ENCODE results near the gene GALNT4.

The GALNT4 gene

DNA sequence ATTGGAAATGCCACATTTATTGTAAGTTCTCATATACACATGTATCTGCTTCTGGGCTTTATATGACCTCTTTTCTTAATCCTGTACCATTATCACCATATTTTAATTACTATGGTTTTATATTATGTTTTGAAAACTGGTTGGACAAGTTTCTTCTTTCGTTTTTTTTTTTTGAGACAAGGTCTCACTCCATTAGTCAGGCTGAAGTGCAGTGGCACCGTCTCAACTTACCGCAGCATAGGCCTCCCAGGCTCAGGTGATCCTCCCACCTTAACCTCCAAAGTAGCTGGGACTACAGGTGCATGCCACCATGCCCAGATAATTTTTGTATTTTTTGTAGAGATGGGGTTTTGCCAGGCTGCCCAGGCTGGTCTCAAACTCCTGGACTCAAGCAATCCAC, 44.6 kb downstream of the GALNT4 start:
- Histone ChIP-seq H3K36me3 (ENCODE audit: low read length) (no peaks in the 10 kb centered on the region), H3F3A (ENCODE audit: insufficient read depth) (no peaks in the 10 kb centered on the region), H3K4me3 (ENCODE audit: insufficient read depth, low read length, poor library complexity, severe bottlenecking) (no peak overlapping the region), H3K79me2 (ENCODE audit: insufficient read depth, low read length) (no peaks in the 10 kb centered on the region), H3K9ac (ENCODE audit: low read length) (no peak overlapping the region), H4K20me1 (ENCODE audit: low read depth, low read length) (no peaks in the 10 kb centered on the region), H3K9me2 (replicated peaks; ENCODE audit: insufficient read depth, low read length) (no peaks in the 10 kb centered on the region), H3K4me2 (ENCODE audit: low read depth, low read length, poor library complexity, severe bottlenecking) (no peak overlapping the region), H3K27ac (ENCODE audit: low read depth, low read length) (no peak overlapping the region), H3K9me3 (ENCODE audit: insufficient read depth, low read length) (no peaks in the 10 kb centered on the region), H3K27me3 (ENCODE audit: low read length) (no peaks in the 10 kb centered on the region), H2AFZ (ENCODE audit: low read depth, low read length, severe bottlenecking) (no peak overlapping the region)
- TF ChIP-seq EZH2phosphoT487 (conservative IDR thresholded peaks at IDR 0.05; ENCODE audit: low read length), result no peak
- TF ChIP-seq, protein P1, sequence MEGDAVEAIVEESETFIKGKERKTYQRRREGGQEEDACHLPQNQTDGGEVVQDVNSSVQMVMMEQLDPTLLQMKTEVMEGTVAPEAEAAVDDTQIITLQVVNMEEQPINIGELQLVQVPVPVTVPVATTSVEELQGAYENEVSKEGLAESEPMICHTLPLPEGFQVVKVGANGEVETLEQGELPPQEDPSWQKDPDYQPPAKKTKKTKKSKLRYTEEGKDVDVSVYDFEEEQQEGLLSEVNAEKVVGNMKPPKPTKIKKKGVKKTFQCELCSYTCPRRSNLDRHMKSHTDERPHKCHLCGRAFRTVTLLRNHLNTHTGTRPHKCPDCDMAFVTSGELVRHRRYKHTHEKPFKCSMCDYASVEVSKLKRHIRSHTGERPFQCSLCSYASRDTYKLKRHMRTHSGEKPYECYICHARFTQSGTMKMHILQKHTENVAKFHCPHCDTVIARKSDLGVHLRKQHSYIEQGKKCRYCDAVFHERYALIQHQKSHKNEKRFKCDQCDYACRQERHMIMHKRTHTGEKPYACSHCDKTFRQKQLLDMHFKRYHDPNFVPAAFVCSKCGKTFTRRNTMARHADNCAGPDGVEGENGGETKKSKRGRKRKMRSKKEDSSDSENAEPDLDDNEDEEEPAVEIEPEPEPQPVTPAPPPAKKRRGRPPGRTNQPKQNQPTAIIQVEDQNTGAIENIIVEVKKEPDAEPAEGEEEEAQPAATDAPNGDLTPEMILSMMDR (IDR thresholded peaks at IDR 0.05; ENCODE audit: insufficient read depth, low read length, poor library complexity, severe bottlenecking), result no peak

GRCh38 chr12:89477633-89478279, 46.8 kb downstream of the GALNT4 start:
- no peak for TF ChIP-seq EZH2phosphoT487 (conservative IDR thresholded peaks at IDR 0.05; ENCODE audit: low read length)
- TF ChIP-seq, protein P1 (IDR thresholded peaks at IDR 0.05; ENCODE audit: insufficient read depth, low read length, poor library complexity, severe bottlenecking), result no peak

GRCh38 chr12:89476904-89477595, 47.5 kb downstream of the GALNT4 start:
- TF ChIP-seq, protein P1 (IDR thresholded peaks at IDR 0.05; ENCODE audit: insufficient read depth, low read length, poor library complexity, severe bottlenecking), result no peak
- no peak for TF ChIP-seq EZH2phosphoT487 (conservative IDR thresholded peaks at IDR 0.05; ENCODE audit: low read length)
- Histone ChIP-seq H3K36me3 (ENCODE audit: low read length) (no peaks in the 10 kb centered on the region), H2AFZ (ENCODE audit: low read depth, low read length, severe bottlenecking) (no peak overlapping the region), H3K27ac (ENCODE audit: low read depth, low read length) (no peak overlapping the region), H3K79me2 (ENCODE audit: insufficient read depth, low read length) (no peaks in the 10 kb centered on the region), H3K9me3 (ENCODE audit: insufficient read depth, low read length) (no peaks in the 10 kb centered on the region), H3K4me2 (ENCODE audit: low read depth, low read length, poor library complexity, severe bottlenecking) (no peak overlapping the region), H3K9me2 (replicated peaks; ENCODE audit: insufficient read depth, low read length) (no peaks in the 10 kb centered on the region), H3K9ac (ENCODE audit: low read length) (no peak overlapping the region), H3K4me3 (ENCODE audit: insufficient read depth, low read length, poor library complexity, severe bottlenecking) (no peak overlapping the region), H3F3A (ENCODE audit: insufficient read depth) (no peaks in the 10 kb centered on the region), H3K27me3 (ENCODE audit: low read length) (no peaks in the 10 kb centered on the region), H4K20me1 (ENCODE audit: low read depth, low read length) (no peaks in the 10 kb centered on the region)

More at GRCh38 chr12:89477633-89478279, 46.8 kb downstream of the GALNT4 start:
- Histone ChIP-seq H4K20me1 (ENCODE audit: low read depth, low read length) (no peaks in the 10 kb centered on the region), H3K27ac (ENCODE audit: low read depth, low read length) (no peak overlapping the region), H3K4me2 (ENCODE audit: low read depth, low read length, poor library complexity, severe bottlenecking) (no peak overlapping the region), H3K79me2 (ENCODE audit: insufficient read depth, low read length) (no peaks in the 10 kb centered on the region), H3K9ac (ENCODE audit: low read length) (no peak overlapping the region), H3K4me3 (ENCODE audit: insufficient read depth, low read length, poor library complexity, severe bottlenecking) (no peak overlapping the region), H3K27me3 (ENCODE audit: low read length) (no peaks in the 10 kb centered on the region), H3K9me2 (replicated peaks; ENCODE audit: insufficient read depth, low read length) (no peaks in the 10 kb centered on the region), H3K36me3 (ENCODE audit: low read length) (no peaks in the 10 kb centered on the region), H2AFZ (ENCODE audit: low read depth, low read length, severe bottlenecking) (no peak overlapping the region), H3F3A (ENCODE audit: insufficient read depth) (no peaks in the 10 kb centered on the region), H3K9me3 (ENCODE audit: insufficient read depth, low read length) (no peaks in the 10 kb centered on the region)

Measured in SU-DHL-6 (cell line).